Activated T-helper 1 cell treated with Interleukin-2 at 50 U/mL for 16 hours (primary cell): ENCODE data around the gene DHX57.

Experiments used
- DNase-seq: peaks from one replicate; pipeline ENCODE4 v3.0.0-alpha.2; 2020; ENCODE audit warnings: low read depth

The DHX57 gene

DNA sequence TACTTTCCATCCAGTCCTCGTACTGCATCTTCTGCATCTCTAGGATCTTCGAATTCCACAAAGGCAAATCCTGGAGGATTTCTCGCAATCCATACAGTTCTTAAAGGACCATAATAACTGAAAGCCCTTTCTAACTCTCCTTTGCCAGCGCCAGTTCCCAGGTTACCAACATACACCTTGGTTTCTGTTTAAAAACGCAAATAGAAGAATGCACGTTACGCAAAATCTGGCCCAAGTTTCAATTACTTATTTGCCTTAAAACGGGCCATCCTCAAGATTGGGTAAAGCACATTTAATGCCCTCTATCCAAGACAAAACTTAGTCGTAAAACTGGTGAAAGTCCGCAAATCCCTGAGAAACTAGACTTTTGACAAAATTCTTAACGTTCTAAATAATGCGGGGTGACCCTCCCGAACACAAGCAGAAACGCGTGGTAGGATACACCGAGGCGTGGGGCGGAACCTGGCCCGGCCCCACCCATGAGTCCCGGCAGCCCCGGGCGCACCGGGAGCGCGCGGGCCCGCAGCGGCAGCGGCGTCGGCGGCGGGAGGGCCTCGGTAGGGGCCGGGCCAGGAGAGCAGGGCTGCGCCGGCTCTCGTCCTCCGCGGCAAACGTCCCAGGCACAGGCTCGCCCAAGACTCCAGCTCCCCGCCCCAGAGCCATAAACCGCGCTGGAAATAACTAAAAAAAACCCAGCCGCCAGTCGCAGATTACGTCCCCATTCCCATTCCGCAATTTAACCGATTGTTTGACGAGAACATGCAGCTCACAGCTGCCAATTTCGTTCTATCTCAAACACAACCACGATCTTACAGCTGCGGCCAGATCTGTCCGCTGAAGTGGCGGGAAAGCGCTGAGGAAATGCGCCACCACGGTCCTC is 125.5 kb downstream of the DHX57 start:
- peak; percentile 41 for DNase-seq

GRCh38 chr2:38748943-38749804 is 126.6 kb downstream of the DHX57 start:
- no peak for DNase-seq

DNA sequence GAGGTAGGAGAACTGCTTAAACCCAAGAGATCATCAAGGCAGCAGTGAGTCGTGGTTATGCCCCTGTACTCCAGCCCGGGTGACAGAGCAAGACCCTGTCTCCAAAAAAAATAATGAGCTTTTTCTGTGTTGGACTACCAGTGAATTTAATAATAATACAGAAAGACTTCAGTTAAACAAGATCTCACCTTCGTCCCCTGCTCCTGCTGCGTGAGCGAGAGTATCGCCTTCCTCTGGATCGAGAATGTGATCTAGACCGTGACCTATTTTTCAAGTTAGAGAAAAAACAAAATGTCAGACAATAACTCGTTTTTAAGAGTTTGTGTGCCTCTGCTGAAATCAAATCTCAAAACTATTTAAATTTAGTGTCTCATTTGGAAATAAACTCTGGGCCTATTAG is 127.3 kb downstream of the DHX57 start:
- no peak for DNase-seq

- DNase-seq, result no peak
Measured at GRCh38 chr2:38747819-38748218, 127.9 kb downstream of the DHX57 start.
